ENCODE data around the gene PICK1.

- TF ChIP-seq CTCF (IDR thresholded peaks at IDR 0.05) (no peak), EP300 (IDR thresholded peaks at IDR 0.05) (no peak)
Measured at GRCh38 chr22:38118182-38118581, 61.0 kb downstream of the PICK1 start.
